Measurements from ENCODE around the gene LRP10.
A peak's percentile ranks its signal among the peaks of the same experiment; 100 is the strongest.
"Not testable (repeated sequence)": the region's sequence is repeated elsewhere in the genome, so short reads cannot be mapped to it uniquely, and the experiment has no call there.

The LRP10 gene

GRCh38 chr14:22842211-22843122, 29.1 kb upstream of the LRP10 start:
- no peak overlapping the region for H3K4me3 ChIP-seq (ENCODE audit: low read depth, low read length)
- no peak for DNase-seq (ENCODE audit: low read depth)

GRCh38 chr14:22843123-22843925, 28.2 kb upstream of the LRP10 start:
- H3K4me3 ChIP-seq (ENCODE audit: low read depth, low read length) = no peak overlapping the region
- DNase-seq (ENCODE audit: low read depth) = no peak

GRCh38 chr14:22844221-22845102, 27.1 kb upstream of the LRP10 start:
- no peak for DNase-seq (ENCODE audit: low read depth)

GRCh38 chr14:22845103-22845394, 26.5 kb upstream of the LRP10 start:
- no peak overlapping the region for H3K4me3 ChIP-seq (ENCODE audit: low read depth, low read length)
- DNase-seq (ENCODE audit: low read depth) = no peak

More at GRCh38 chr14:22844221-22845102, 27.1 kb upstream of the LRP10 start:
- H3K4me3 ChIP-seq (ENCODE audit: low read depth, low read length) = no peak overlapping the region

GRCh38 chr14:22845821-22846625, 25.5 kb upstream of the LRP10 start:
- no peak for DNase-seq (ENCODE audit: low read depth)
- H3K4me3 ChIP-seq (ENCODE audit: low read depth, low read length) = no peak overlapping the region

DNA sequence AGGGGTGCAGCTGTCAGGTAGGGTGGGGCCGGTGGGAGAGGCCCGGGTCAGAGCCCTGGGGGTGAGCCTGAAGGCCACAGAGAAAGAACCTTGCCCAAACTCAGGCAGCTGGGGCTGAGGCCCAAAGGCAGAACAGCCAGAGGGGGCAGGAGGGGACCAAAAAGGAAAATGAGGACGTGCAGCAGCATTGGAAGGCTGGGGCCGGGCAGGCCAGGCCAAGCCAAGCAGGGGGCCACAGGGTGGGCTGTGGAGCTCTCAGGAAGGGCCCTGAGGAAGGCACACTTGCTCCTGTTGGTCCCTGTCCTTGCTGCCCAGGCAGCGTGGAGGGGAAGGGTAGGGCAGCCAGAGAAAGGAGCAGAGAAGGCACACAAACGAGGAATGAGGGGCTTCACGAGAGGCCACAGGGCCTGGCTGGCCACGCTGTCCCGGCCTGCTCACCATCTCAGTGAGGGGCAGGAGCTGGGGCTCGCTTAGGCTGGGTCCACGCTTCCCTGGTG, 24.7 kb upstream of the LRP10 start:
- no peak for DNase-seq (ENCODE audit: low read depth)
- H3K4me3 ChIP-seq (ENCODE audit: low read depth, low read length) = no peak overlapping the region

- no peak overlapping the region for H3K4me3 ChIP-seq (ENCODE audit: low read depth, low read length)
Observed at GRCh38 chr14:22847661-22848341, 23.7 kb upstream of the LRP10 start.

DNA sequence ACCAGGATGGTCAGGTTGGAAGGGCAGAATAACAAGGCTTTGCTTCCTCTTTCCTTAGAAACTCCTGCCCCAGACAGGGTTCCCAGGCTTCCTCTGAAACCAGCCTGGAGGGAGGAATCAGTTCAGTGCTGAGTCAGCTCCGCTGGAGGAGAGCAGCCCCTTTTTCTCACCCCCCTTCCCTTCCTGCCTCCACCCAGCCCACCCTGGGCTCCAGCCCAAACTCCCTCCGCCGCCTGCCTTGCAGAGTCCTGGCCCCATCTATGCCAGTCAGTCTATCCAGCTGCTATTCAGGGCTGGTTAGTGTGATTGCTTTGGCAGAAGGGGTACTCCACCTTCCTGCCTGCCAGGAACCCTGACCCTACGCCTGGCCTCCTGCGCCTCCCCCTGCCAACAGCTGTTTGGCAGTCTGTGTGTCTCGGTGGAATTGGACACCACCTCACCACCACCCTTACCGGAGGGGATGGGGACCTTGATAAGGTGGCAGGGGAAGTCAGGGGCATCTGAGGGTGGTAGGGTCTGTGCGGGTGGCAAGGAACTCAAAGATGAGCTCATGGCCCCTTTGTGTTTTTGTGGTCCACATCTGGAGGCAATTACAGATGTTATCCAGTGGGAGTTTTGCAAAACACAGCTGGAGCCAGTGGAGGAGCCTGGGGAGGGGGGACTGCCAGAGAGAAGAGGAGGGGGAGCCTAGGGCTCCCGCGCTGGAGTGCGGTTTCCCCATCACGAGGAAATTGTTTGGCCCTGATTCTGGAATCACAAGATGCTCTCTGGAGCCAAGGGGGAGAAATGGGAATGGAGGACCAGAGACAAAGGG, 23.0 kb upstream of the LRP10 start:
- peak; percentile 92 for DNase-seq (ENCODE audit: low read depth)
- no peak overlapping the region for H3K4me3 ChIP-seq (ENCODE audit: low read depth, low read length)

More at GRCh38 chr14:22847661-22848341, 23.7 kb upstream of the LRP10 start:
- DNase-seq (ENCODE audit: low read depth) = no peak

DNA sequence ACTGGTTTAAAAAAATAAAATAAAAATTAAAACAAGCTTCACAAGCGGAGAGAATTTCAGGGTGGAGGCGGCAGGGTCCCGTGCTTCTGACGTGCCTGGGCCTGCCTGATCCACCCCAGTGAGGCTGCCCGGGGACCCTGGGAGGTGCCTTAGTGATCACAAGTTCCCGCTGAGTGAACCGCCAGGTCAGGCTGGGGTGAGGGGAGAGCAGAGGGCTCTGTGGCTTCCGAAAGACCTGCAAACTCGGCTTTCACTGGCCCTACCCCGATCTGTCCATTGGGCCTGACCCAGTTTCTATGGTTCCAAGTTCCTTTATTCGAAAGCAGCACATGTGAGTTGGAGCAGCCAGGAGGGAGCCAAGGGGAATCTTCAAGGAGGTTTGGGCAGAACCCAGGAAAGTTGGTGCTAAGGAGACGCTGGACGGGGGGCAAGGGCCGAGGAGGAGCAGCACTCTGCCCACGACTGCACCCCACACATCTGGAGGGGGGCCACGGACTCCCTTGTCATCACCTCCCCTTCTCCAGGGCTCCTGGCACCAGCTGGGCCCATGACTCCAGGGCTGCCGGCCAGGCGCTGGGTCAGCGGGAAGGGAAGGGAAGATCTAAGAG, 22.2 kb upstream of the LRP10 start:
- DNase-seq (ENCODE audit: low read depth) = no peak
- H3K4me3 ChIP-seq (ENCODE audit: low read depth, low read length) = no peak overlapping the region

- no peak overlapping the region for H3K4me3 ChIP-seq (ENCODE audit: low read depth, low read length)
- peak; percentile 93 for DNase-seq (ENCODE audit: low read depth)
Observed at GRCh38 chr14:22850944-22851764, 20.4 kb upstream of the LRP10 start.

- not testable (repeated sequence) for H3K4me3 ChIP-seq (ENCODE audit: low read depth, low read length); DNase-seq (ENCODE audit: low read depth)
Observed at GRCh38 chr14:22852178-22852577, 19.4 kb upstream of the LRP10 start.

DNA sequence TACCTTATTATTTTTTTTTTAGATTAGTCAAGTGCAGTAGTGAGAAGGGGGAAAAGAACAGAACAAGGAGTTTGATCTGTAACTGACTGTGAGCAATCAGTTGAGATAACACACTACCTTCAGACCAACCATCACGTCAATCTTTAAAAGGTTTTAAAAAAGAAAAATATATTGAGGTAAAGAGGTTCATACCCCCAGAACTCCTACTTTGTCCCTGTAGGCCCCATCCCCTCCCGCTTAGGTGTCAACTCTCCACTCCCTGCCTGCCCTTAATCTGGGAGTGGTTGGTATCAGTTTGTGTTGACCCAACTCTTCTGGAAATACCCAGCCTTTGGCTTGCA, 19.0 kb upstream of the LRP10 start:
- no peak overlapping the region for H3K4me3 ChIP-seq (ENCODE audit: low read depth, low read length)
- no peak for DNase-seq (ENCODE audit: low read depth)

DNA sequence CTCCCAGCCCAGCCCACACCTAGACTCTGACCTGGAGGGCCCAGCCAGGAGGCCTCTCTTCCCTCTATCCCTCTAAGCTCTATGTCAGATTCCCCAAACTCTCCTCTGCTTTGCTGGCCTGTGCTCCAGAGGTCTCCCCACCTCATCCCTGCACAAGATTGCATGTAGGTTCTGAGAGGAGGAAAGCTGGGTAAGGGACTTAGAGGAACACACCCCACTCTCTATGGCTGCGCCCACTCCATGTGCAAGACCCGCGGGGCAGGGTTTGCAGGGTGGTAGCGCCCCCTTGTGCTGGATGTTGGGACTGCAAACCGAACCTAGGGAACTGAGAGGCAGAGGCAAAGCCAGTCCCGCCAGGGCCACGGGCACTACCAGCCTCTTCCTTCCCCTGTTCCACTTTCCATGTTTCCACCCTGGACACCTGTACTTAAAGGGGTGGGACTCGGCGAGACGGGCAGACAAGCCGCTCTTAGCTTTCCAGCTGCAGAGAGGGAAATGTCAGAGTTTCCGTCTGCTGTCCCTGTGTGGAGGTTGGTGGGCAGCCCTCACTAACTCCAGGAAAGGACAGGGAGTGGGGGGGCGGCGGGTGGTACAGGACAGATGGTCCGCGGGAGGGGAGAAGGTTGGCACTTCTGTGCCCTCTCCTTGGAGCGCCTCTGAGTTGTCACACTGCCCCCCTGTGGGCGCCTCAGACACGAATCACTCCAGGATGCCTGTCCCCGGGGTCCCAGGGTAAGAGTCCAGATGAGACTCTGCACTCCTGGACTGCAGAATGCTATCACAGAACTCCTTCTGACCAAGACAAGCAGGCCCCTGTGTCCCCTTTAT, 18.4 kb upstream of the LRP10 start:
- DNase-seq (ENCODE audit: low read depth) = no peak
- H3K4me3 ChIP-seq (ENCODE audit: low read depth, low read length) = peak overlapping the region; percentile 48

DNA sequence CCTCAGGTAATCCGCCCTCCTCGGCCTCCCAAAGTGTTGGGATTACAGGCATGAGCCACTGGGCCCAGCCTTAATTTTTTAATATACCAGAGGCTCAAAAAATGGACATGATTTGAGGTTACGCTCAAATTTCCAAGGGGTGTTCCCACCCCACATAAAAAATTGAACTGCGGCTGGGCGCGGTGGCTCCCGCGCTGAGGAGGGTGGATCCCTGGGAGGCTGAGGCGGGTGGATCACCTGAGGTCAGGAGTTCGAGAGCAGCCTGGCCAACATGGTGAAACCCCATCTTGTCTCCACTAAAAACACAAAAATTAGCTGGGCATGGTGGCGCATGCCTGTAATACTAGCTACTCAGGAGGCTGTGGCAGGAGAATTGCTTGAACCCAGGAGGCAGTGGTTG, 17.2 kb upstream of the LRP10 start:
- not testable (repeated sequence) for DNase-seq (ENCODE audit: low read depth); H3K4me3 ChIP-seq (ENCODE audit: low read depth, low read length)

DNA sequence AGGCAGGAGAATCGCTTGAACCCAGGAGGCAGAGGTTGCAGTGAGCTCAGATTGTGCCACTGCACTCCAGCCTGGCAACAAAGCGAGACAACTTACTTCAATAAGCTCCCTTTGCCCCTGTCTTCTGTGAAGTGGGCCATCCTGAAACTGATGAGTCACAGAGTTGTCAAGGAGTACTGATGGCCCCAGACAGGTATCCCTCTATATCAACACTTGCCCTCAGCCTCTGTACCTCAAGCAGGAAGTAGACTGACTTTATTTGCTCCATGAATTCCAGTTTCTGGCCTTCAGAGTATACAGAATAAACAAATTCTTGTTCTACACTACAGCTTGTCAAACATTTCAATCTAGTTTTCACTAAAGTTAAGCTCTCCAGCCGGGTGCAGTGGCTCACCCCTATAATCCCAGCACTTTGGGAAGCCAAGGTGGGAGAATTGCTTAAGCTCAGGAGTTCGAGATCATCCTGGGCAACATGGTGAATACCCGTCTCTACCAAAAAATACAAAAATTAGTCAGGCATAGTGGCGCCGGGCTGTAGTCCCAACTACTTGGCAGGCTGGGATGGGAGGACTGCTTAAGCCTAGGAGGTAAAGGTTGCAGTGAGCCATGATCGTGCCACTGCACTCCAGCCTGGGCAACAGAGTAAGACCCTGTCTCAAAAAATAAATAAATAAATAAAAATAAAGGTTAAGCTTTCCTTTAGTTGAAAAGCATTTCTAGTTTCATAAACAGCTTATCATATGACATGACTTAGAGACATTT, 16.4 kb upstream of the LRP10 start:
- H3K4me3 ChIP-seq (ENCODE audit: low read depth, low read length) = no peak overlapping the region
- DNase-seq (ENCODE audit: low read depth) = no peak
